Measurements from ENCODE around the gene APMAP. TPM values are rescaled to one million over a fixed set of nuclear protein-coding genes. Genes with fewer than 3 reads are reported as not detected.
"Not testable (repeated sequence)": the region's sequence is repeated elsewhere in the genome, so short reads cannot be mapped to it uniquely, and the experiment has no call there.

Gene APMAP
- total RNA-seq, 2 experiments from 2014 or later = 43.2 to 44.0 TPM

DNA sequence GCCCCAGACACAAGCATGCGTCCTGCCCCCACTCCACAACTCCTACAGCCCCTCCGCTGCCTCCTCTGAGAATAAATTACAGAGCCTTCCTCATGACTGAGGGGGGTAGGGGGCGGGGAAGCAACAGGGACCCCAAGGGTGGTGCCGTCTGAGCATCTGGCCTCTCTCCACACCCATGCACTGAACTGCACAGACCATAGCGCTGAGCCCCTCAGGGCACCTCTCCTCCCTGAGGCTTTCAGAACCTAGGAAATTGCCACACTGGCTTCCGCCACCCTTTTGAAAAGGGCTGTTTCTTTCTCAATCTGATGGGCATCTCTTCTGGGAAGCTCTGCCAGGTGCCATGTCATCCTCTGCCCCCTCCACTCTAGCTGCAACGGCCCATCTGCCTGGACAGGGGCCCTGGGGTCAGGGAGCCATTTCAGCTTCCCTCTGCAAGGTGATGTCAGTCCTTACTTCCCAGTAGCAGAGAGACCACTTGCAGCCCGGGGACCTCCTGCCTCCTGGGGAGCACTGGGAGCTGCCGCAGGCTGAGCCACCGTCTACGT lies 40.9 kb downstream of the APMAP start:
- H3K36me3 Mint-ChIP-seq (ENCODE audit: low read depth) = peaks cover 56% of the 10 kb centered on the region
- H3K9me3 Mint-ChIP-seq (ENCODE audit: insufficient read depth) = peaks cover 15% of the 10 kb centered on the region
- no peaks in the 10 kb centered on the region for H3K27me3 Mint-ChIP-seq (ENCODE audit: low read depth)
- H3K4me1 Mint-ChIP-seq (ENCODE audit: low read depth) = peaks cover 85% of the 10 kb centered on the region
- CTCF ChIA-PET = interaction anchor here (7.1 kb wide), 1 partner anchor 20 kb away, joined by 39 read pairs; no protein-coding TSS in a partner anchor
- DNase-seq = no peak
- peak overlapping the region; percentile 10 for H3K4me3 Mint-ChIP-seq
- POLR2A ChIA-PET = interaction anchor here (0.7 to 1.1 kb wide), 3 partner anchors 14 to 563 kb away, joined by 3 to 5 read pairs (median 3); no protein-coding TSS in a partner anchor
- ATAC-seq = no peak
- peak overlapping the region; percentile 98 for H3K27ac Mint-ChIP-seq

- ChIA-PET CTCF (interaction anchor here (0.9 to 7.1 kb wide), 2 partner anchors 20 to 43 kb away, joined by 3 to 39 read pairs; no protein-coding TSS in a partner anchor), POLR2A (no interaction called here)
- DNase-seq (peak; percentile 19), ATAC-seq (no peak)
- H3K27me3 Mint-ChIP-seq (ENCODE audit: low read depth) = no peaks in the 10 kb centered on the region
- peak overlapping the region; percentile 83 for H3K4me3 Mint-ChIP-seq
- peaks cover 58% of the 10 kb centered on the region for H3K36me3 Mint-ChIP-seq (ENCODE audit: low read depth)
- H3K27ac Mint-ChIP-seq = peak overlapping the region; percentile 98
- H3K4me1 Mint-ChIP-seq (ENCODE audit: low read depth) = peaks cover 80% of the 10 kb centered on the region
- H3K9me3 Mint-ChIP-seq (ENCODE audit: insufficient read depth) = peaks cover 18% of the 10 kb centered on the region
Measured at GRCh38 chr20:24950836-24951525, 41.6 kb downstream of the APMAP start.

DNA sequence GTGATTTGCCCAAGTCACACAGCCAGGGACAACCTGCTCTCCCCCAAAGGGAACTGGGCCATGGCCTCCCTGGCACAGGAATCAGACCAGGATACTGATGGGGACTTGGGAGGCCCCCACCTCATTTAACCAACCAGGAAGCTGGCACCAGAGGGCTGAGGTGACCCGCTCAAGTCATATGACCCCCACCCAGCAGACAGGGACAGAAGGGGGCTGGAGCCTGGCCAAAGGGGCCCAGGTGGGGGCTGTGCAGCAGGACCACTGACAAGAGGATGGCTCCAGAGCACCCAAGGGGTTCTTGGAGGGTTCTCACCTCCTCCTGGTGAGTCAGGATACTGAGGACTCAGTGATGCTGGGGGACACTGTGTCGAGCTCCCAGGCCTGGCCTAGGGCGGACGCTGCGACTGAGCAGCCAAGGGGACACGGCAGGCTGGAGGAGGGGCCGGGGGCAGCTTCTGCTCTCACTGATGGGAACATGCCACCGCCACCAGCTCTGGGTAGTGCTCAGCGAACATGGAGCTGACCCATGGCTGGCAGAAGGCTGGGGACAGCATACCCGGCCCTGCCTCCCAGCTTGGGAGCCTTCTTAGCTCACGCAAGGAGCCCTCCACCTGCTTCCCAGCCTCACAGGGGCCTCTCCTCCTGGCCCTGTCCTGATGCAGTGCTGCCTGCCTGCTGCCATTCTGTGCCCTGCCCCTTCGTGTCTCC lies 42.3 kb downstream of the APMAP start:
- POLR2A ChIA-PET = no interaction called here
- peak overlapping the region; percentile 98 for H3K27ac Mint-ChIP-seq
- H3K36me3 Mint-ChIP-seq (ENCODE audit: low read depth) = peaks cover 58% of the 10 kb centered on the region
- CTCF ChIA-PET = interaction anchor here (0.9 to 7.1 kb wide), 3 partner anchors 13 to 44 kb away, joined by 3 to 39 read pairs (median 3); no protein-coding TSS in a partner anchor
- peak overlapping the region; percentile 83 for H3K4me3 Mint-ChIP-seq
- H3K9me3 Mint-ChIP-seq (ENCODE audit: insufficient read depth) = peaks cover 25% of the 10 kb centered on the region
- H3K4me1 Mint-ChIP-seq (ENCODE audit: low read depth) = peaks cover 79% of the 10 kb centered on the region
- no peaks in the 10 kb centered on the region for H3K27me3 Mint-ChIP-seq (ENCODE audit: low read depth)
- ATAC-seq (no peak), DNase-seq (no peak)

DNA sequence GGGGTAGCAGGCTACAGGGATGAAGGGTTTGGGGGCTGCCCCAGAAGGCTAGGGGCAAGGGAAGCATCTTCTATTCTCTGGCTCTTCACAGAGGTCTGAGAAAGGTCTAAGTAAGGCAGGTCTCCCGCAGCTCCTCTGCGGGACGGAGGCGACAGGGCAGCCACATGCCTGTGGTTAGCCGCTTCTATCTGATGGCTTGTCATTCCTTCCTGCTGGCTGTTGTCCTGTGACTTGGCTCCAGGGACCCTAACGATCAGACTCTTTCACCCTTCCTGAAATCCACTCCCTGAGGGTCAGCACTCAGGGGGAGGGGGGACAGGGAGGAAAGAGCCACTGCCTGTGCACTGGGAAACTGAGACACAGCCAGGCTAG lies 42.8 kb downstream of the APMAP start:
- DNase-seq (peak; percentile 53), ATAC-seq (peak; percentile 27)
- peak overlapping the region; percentile 83 for H3K4me3 Mint-ChIP-seq
- ChIA-PET CTCF (interaction anchor here (1.0 to 7.1 kb wide), 2 partner anchors 14 to 18 kb away, joined by 3 to 39 read pairs; no protein-coding TSS in a partner anchor), POLR2A (no interaction called here)
- peaks cover 57% of the 10 kb centered on the region for H3K36me3 Mint-ChIP-seq (ENCODE audit: low read depth)
- H3K4me1 Mint-ChIP-seq (ENCODE audit: low read depth) = peaks cover 76% of the 10 kb centered on the region
- H3K27me3 Mint-ChIP-seq (ENCODE audit: low read depth) = no peaks in the 10 kb centered on the region
- H3K9me3 Mint-ChIP-seq (ENCODE audit: insufficient read depth) = peaks cover 30% of the 10 kb centered on the region
- peak overlapping the region; percentile 98 for H3K27ac Mint-ChIP-seq

- H3K4me3 Mint-ChIP-seq = peak within 1 kb of the TSS; percentile 83
- CTCF ChIA-PET = interaction anchor here (7.1 kb wide), 1 partner anchor 18 kb away, joined by 39 read pairs; no protein-coding TSS in a partner anchor
- POLR2A ChIA-PET = no interaction called here
- peaks cover 32% of the 10 kb centered on the region for H3K9me3 Mint-ChIP-seq (ENCODE audit: insufficient read depth)
- DNase-seq (peak; percentile 93), ATAC-seq (peak; percentile 92)
- peaks cover 75% of the 10 kb centered on the region for H3K4me1 Mint-ChIP-seq (ENCODE audit: low read depth)
- H3K27me3 Mint-ChIP-seq (ENCODE audit: low read depth) = no peaks in the 10 kb centered on the region
- peaks cover 61% of the 10 kb centered on the region for H3K36me3 Mint-ChIP-seq (ENCODE audit: low read depth)
- H3K27ac Mint-ChIP-seq = peak within 1 kb of the TSS; percentile 98
Measured at GRCh38 chr20:24948939-24949679, 43.4 kb downstream of the APMAP start, which contains the start of gene CST7. TSS of gene CST7 (plus strand) at chr20:24949269. CDS start at chr20:24949506, 237 bp downstream.

- CTCF ChIA-PET = interaction anchor here (7.1 kb wide), 1 partner anchor 17 kb away, joined by 39 read pairs; no protein-coding TSS in a partner anchor
- DNase-seq = peak; percentile 12
- H3K27me3 Mint-ChIP-seq (ENCODE audit: low read depth); ATAC-seq; POLR2A ChIA-PET: not testable (repeated sequence)
- peaks cover 69% of the 10 kb centered on the region for H3K4me1 Mint-ChIP-seq (ENCODE audit: low read depth)
- peak overlapping the region; percentile 83 for H3K4me3 Mint-ChIP-seq
- peaks cover 57% of the 10 kb centered on the region for H3K36me3 Mint-ChIP-seq (ENCODE audit: low read depth)
- H3K27ac Mint-ChIP-seq = peak overlapping the region; percentile 98
- H3K9me3 Mint-ChIP-seq (ENCODE audit: insufficient read depth) = peaks cover 32% of the 10 kb centered on the region
Measured at GRCh38 chr20:24948396-24948938, 44.1 kb downstream of the APMAP start.

DNA sequence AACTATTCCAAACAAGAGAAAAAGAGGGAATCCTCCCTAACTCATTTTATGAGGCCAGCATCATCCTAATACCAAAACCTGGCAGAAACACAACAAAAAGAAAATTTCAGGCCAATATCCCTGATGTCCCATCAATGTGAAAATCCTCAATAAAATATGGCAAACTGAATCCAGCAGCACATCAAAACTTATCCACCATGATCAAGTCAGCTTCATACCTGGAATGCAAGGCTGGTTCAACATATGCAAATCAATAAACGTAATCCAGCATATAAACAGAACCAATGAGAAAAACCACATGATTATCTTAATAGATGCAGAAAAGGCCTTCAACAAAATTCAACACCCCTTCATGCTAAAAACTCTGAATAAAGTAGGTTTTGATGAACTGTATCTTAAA lies 46.2 kb downstream of the APMAP start:
- ATAC-seq = not testable (repeated sequence)
- H3K4me1 Mint-ChIP-seq (ENCODE audit: low read depth) = peaks cover 52% of the 10 kb centered on the region
- CTCF ChIA-PET = interaction anchor here (7.1 kb wide), 1 partner anchor 15 kb away, joined by 39 read pairs; no protein-coding TSS in a partner anchor

GRCh38 chr20:24943731-24944130 lies 48.8 kb downstream of the APMAP start:
- DNase-seq (peak; percentile 11), ATAC-seq (no peak)
- ChIA-PET POLR2A (no interaction called here), CTCF (interaction anchor here (1.8 kb wide), 1 partner anchor 13 kb away, joined by 7 read pairs; no protein-coding TSS in a partner anchor)
- no peaks in the 10 kb centered on the region for H3K27me3 Mint-ChIP-seq (ENCODE audit: low read depth)
- H3K27ac Mint-ChIP-seq = no peak overlapping the region
- no peak overlapping the region for H3K4me3 Mint-ChIP-seq
- peaks cover 35% of the 10 kb centered on the region for H3K9me3 Mint-ChIP-seq (ENCODE audit: insufficient read depth)
- H3K36me3 Mint-ChIP-seq (ENCODE audit: low read depth) = peaks cover 54% of the 10 kb centered on the region
- H3K4me1 Mint-ChIP-seq (ENCODE audit: low read depth) = peaks cover 30% of the 10 kb centered on the region

More for the DNA sequence above, 46.2 kb downstream of the APMAP start:
- H3K27ac Mint-ChIP-seq; DNase-seq; H3K27me3 Mint-ChIP-seq (ENCODE audit: low read depth); H3K4me3 Mint-ChIP-seq; POLR2A ChIA-PET: not testable (repeated sequence)
- peaks cover 35% of the 10 kb centered on the region for H3K9me3 Mint-ChIP-seq (ENCODE audit: insufficient read depth)
- H3K36me3 Mint-ChIP-seq (ENCODE audit: low read depth) = peaks cover 56% of the 10 kb centered on the region

GRCh38 chr20:24943196-24943595 lies 49.4 kb downstream of the APMAP start:
- Mint-ChIP-seq H3K36me3 (ENCODE audit: low read depth) (peaks cover 52% of the 10 kb centered on the region), H3K4me3 (no peak overlapping the region), H3K27me3 (ENCODE audit: low read depth) (no peaks in the 10 kb centered on the region), H3K27ac (no peak overlapping the region), H3K4me1 (ENCODE audit: low read depth) (peaks cover 24% of the 10 kb centered on the region), H3K9me3 (ENCODE audit: insufficient read depth) (peaks cover 35% of the 10 kb centered on the region)
- ATAC-seq = no peak
- ChIA-PET CTCF (interaction anchor here (1.8 kb wide), 1 partner anchor 13 kb away, joined by 7 read pairs; no protein-coding TSS in a partner anchor), POLR2A (no interaction called here)
- DNase-seq = peak; percentile 12

GRCh38 chr20:24942679-24943078 lies 49.9 kb downstream of the APMAP start:
- ChIA-PET CTCF (interaction anchor here (1.8 kb wide), 1 partner anchor 12 kb away, joined by 7 read pairs; no protein-coding TSS in a partner anchor), POLR2A (no interaction called here)
- no peak for ATAC-seq
- Mint-ChIP-seq H3K27me3 (ENCODE audit: low read depth) (no peaks in the 10 kb centered on the region), H3K36me3 (ENCODE audit: low read depth) (peaks cover 47% of the 10 kb centered on the region), H3K4me3 (no peak overlapping the region), H3K9me3 (ENCODE audit: insufficient read depth) (peaks cover 30% of the 10 kb centered on the region), H3K4me1 (ENCODE audit: low read depth) (peaks cover 19% of the 10 kb centered on the region), H3K27ac (no peak overlapping the region)
- peak; percentile 8 for DNase-seq

DNA sequence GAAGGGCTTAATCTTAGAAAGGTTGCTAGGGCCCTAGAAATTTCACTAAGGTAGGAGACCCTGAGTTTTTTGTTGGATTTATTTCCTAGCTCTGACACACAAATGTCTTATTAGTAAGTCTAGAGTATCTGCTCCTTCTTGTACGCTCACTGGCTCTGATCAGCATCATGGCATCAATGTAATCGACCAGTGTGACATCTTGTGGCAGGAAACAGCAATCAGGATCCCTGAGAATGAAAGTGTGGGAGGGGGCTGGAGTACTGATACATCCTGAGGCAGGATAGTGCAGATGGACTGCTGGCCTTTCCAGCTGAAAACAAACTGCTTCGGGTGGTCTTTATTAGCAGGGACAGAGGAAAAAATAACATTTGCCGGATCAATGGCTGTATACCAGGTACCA lies 53.5 kb downstream of the APMAP start:
- ATAC-seq (no peak), DNase-seq (no peak)
- no peaks in the 10 kb centered on the region for H3K27me3 Mint-ChIP-seq (ENCODE audit: low read depth)
- peaks cover 20% of the 10 kb centered on the region for H3K36me3 Mint-ChIP-seq (ENCODE audit: low read depth)
- no peaks in the 10 kb centered on the region for H3K4me1 Mint-ChIP-seq (ENCODE audit: low read depth)
- CTCF ChIA-PET = no interaction called here
- no peak overlapping the region for H3K4me3 Mint-ChIP-seq
- POLR2A ChIA-PET = no interaction called here
- no peak overlapping the region for H3K27ac Mint-ChIP-seq
- peaks cover 15% of the 10 kb centered on the region for H3K9me3 Mint-ChIP-seq (ENCODE audit: insufficient read depth)

Measured in activated CD8-positive, alpha-beta T cell treated with anti-CD3 and anti-CD28 coated beads, Interleukin-2, amount 10 ng/mL, durations not matched to agents 7 days and 5 days (primary cell).